IMR-90 (cell line): Measurements from ENCODE around the gene FER1L5. TPM values are rescaled to one million over a fixed set of nuclear protein-coding genes. Genes with fewer than 3 reads are reported as not detected.

ENCODE experiments used
- ATAC-seq: fragments of 200-7000 bp; cut with Tn5 transposase; 2 replicates; pipeline ENCODE4 v1.9.1; 2020; ENCODE audit warnings: low read depth, mild to moderate bottlenecking, moderate library complexity
- BruUV-seq: library from RNA; stranded (reverse); fragments of 400-500 nt; replicated peaks from 2 replicates; lab custom pipeline; 2021; lab: Mats Ljungman, UMichigan
- CTCF ChIA-PET: fragments of 300-600 bp; formaldehyde crosslinking; extraction: SDS; loops from one replicate; lab custom pipeline; 2021; ENCODE audit warnings: antibody characterized with exemption; lab: Yijun Ruan, JAX
- POLR2A ChIA-PET: fragments of 300-600 bp; sonication (Branson Sonifier 250); formaldehyde crosslinking; loops from one replicate; lab custom pipeline; 2022; ENCODE audit warnings: antibody characterized with exemption; ENCODE audit not compliant: unreplicated experiment; lab: Charles Lee
- DNase-seq: peaks from one replicate; pipeline ENCODE4 v3.0.0; 2013
- H2AFZ ChIP-seq: replicated peaks from 2 replicates; pipeline ENCODE3; 2013; ENCODE audit warnings: low read length, mild to moderate bottlenecking; ENCODE audit not compliant: poor library complexity
- H2AK5ac ChIP-seq: 2 replicates; pipeline ENCODE4 v1.6.1; 2013; ENCODE audit warnings: low read depth, low read length, inconsistent platforms
- H2AK9ac ChIP-seq: replicated peaks from 2 replicates; pipeline ENCODE3; 2013; ENCODE audit warnings: mild to moderate bottlenecking, low read depth, low read length, moderate library complexity; ENCODE audit not compliant: poor library complexity
- H2BK120ac ChIP-seq: 2 replicates; pipeline ENCODE4 v1.6.1; 2013; ENCODE audit warnings: low read depth, low read length, inconsistent platforms
- H2BK15ac ChIP-seq: 3 replicates; pipeline ENCODE4 v1.6.1; 2013; ENCODE audit warnings: low read depth, low read length, inconsistent platforms
- H2BK20ac ChIP-seq: 2 replicates; pipeline ENCODE4 v1.6.1; 2013; ENCODE audit warnings: low read depth, mild to moderate bottlenecking, inconsistent platforms, low read length, moderate library complexity
- H2BK5ac ChIP-seq: 2 replicates; pipeline ENCODE4 v1.6.1; 2013; ENCODE audit warnings: mild to moderate bottlenecking, low read depth, low read length, inconsistent platforms; ENCODE audit not compliant: poor library complexity, severe bottlenecking
- H3K14ac ChIP-seq: replicated peaks from 2 replicates; pipeline ENCODE4 v1.6.1; 2013; ENCODE audit warnings: low read depth, low read length, inconsistent platforms
- H3K18ac ChIP-seq: 2 replicates; pipeline ENCODE4 v1.6.1; 2013; ENCODE audit warnings: low read depth, low read length, control low read depth
- H3K23ac ChIP-seq: 2 replicates; pipeline ENCODE4 v1.6.1; 2013; ENCODE audit warnings: low read depth, low read length, inconsistent platforms
- H3K27ac ChIP-seq: 2 replicates; pipeline ENCODE4 v1.5.1; 2013; ENCODE audit warnings: mild to moderate bottlenecking, control low read depth, low read length; ENCODE audit not compliant: insufficient read depth
- H3K27me3 ChIP-seq: 2 replicates; pipeline ENCODE4 v1.6.1; 2013; ENCODE audit warnings: low read length; ENCODE audit not compliant: control insufficient read depth, insufficient read depth
- H3K36me3 ChIP-seq: 2 replicates; pipeline ENCODE4 v1.6.1; 2013; ENCODE audit warnings: low read length, mixed read lengths; ENCODE audit not compliant: control insufficient read depth, insufficient read depth
- H3K4ac ChIP-seq: 2 replicates; pipeline ENCODE4 v1.6.1; 2013; ENCODE audit warnings: low read depth, low read length, inconsistent platforms
- H3K4me1 ChIP-seq: 2 replicates; pipeline ENCODE4 v1.6.1; 2013; ENCODE audit warnings: low read length, mixed read lengths; ENCODE audit not compliant: control insufficient read depth, insufficient read depth
- H3K4me2 ChIP-seq: 2 replicates; pipeline ENCODE4 v1.6.1; 2013; ENCODE audit warnings: low read depth, mild to moderate bottlenecking, control low read depth, low read length, moderate library complexity
- H3K4me3 ChIP-seq: 2 replicates; pipeline ENCODE4 v1.5.1; 2013; ENCODE audit warnings: low read depth, mild to moderate bottlenecking, control low read depth, low read length, moderate library complexity; ENCODE audit not compliant: insufficient read depth
- H3K56ac ChIP-seq: 2 replicates; pipeline ENCODE4 v1.6.1; 2013; ENCODE audit warnings: low read length, inconsistent platforms; ENCODE audit not compliant: insufficient read depth; ENCODE audit errors: extremely low read depth
- H3K79me1 ChIP-seq, 2 experiments: 2 replicates each; pipeline ENCODE4 v1.6.1; 2013; ENCODE audit warnings: low read length in 2 of 2, inconsistent platforms in 1 of 2, low read depth in 1 of 2
- H3K9ac ChIP-seq: 2 replicates; pipeline ENCODE4 v1.6.1; 2013; ENCODE audit warnings: low read depth, low read length, control low read depth
- H3K9me1 ChIP-seq: 2 replicates; pipeline ENCODE4 v1.6.1; 2013; ENCODE audit warnings: low read length, inconsistent platforms; ENCODE audit not compliant: insufficient read depth
- H3K9me3 ChIP-seq: 2 replicates; pipeline ENCODE4 v1.6.1; 2013; ENCODE audit warnings: low read length; ENCODE audit not compliant: control insufficient read depth, insufficient read depth
- H4K20me1 ChIP-seq: 2 replicates; pipeline ENCODE4 v1.6.1; 2013; ENCODE audit warnings: low read length, inconsistent platforms; ENCODE audit not compliant: insufficient read depth
- H4K5ac ChIP-seq: 2 replicates; pipeline ENCODE4 v1.6.1; 2013; ENCODE audit warnings: mild to moderate bottlenecking, low read depth, low read length, control low read depth
- H4K8ac ChIP-seq, 2 experiments: 2 replicates each; pipeline ENCODE4 v1.6.1; 2013; ENCODE audit warnings: low read depth in 2 of 2, low read length in 2 of 2, control low read depth in 1 of 2, inconsistent platforms in 1 of 2
- H4K91ac ChIP-seq: 2 replicates; pipeline ENCODE4 v1.6.1; 2013; ENCODE audit warnings: low read depth, low read length, inconsistent platforms; ENCODE audit not compliant: insufficient read depth
- BHLHE40 ChIP-seq: fragments of 150-350 bp; IDR thresholded peaks from 2 replicates; pipeline ENCODE4 v1.6.1; 2016; ENCODE audit warnings: mild to moderate bottlenecking, low read depth, low read length
- CEBPB ChIP-seq: IDR thresholded peaks from 2 replicates; pipeline ENCODE4 v1.6.1; 2012; ENCODE audit warnings: low read depth, low read length, improper control_type of control experiment
- CHD1 ChIP-seq: IDR thresholded peaks from 2 replicates; pipeline ENCODE4 v1.6.1; 2012; ENCODE audit warnings: low read depth, low read length, improper control_type of control experiment
- FOS ChIP-seq: fragments of 150-350 bp; IDR thresholded peaks from 2 replicates; pipeline ENCODE4 v1.6.1; 2016; ENCODE audit warnings: low read depth, low read length
- MAFK ChIP-seq: IDR thresholded peaks from 2 replicates; pipeline ENCODE4 v1.6.1; 2012; ENCODE audit warnings: low read depth, low read length, improper control_type of control experiment
- MAZ ChIP-seq: IDR thresholded peaks from 2 replicates; pipeline ENCODE4 v1.6.1; 2012; ENCODE audit warnings: low read depth, mild to moderate bottlenecking, low read length, improper control_type of control experiment, moderate library complexity, borderline replicate concordance
- MXI1 ChIP-seq: IDR thresholded peaks from 2 replicates; pipeline ENCODE4 v1.6.1; 2012; ENCODE audit warnings: low read depth, mild to moderate bottlenecking, low read length, moderate library complexity, borderline replicate concordance
- NFE2L2 ChIP-seq: fragments of 150-350 bp; IDR thresholded peaks from 2 replicates; pipeline ENCODE4 v1.6.1; 2016; ENCODE audit warnings: low read depth, mild to moderate bottlenecking, low read length
- POLR2A ChIP-seq: IDR thresholded peaks from 2 replicates; pipeline ENCODE4 v1.6.1; 2012; ENCODE audit warnings: mild to moderate bottlenecking, low read depth, low read length
- RAD21 ChIP-seq: IDR thresholded peaks from 2 replicates; pipeline ENCODE4 v1.6.1; 2012; ENCODE audit warnings: low read length, improper control_type of control experiment
- RCOR1 ChIP-seq: IDR thresholded peaks from 2 replicates; pipeline ENCODE4 v1.6.1; 2012; ENCODE audit warnings: mild to moderate bottlenecking, low read length, improper control_type of control experiment; ENCODE audit not compliant: insufficient replicate concordance
- RFX5 ChIP-seq: IDR thresholded peaks from 2 replicates; pipeline ENCODE4 v1.8.0; 2012; ENCODE audit warnings: low read depth, mild to moderate bottlenecking, low read length, moderate library complexity
- SMC3 ChIP-seq: fragments of 150-350 bp; IDR thresholded peaks from 2 replicates; pipeline ENCODE4 v1.6.1; 2016; ENCODE audit warnings: low read depth, mild to moderate bottlenecking, antibody characterized with exemption, low read length, moderate library complexity
- WGBS, 2 experiments: methylation state at CpG; one replicate each; pipeline versions ENCODE4 v1.1.5 to v1.1.7; 2013; ENCODE audit warnings: missing lambda C conversion rate in 2 of 2; ENCODE audit not compliant: insufficient read length in 1 of 2; ENCODE audit errors: extremely low coverage in 2 of 2; 5-methylcytosine and 5-hydroxymethylcytosine counted together
- dilution Hi-C: fragments of 300-500 bp; cut with HindIII; formaldehyde crosslinking; loops from one replicate; pipeline ENCODE4 v1.14.3; 2018; ENCODE audit warnings: low sequenced_read_pairs; ENCODE audit not compliant: unreplicated experiment
- in situ Hi-C: fragments of 300-500 bp; cut with MboI; formaldehyde crosslinking; loops from 3 replicates; pipeline ENCODE4 v1.14.3; 2019; ENCODE audit warnings: low sequenced_read_pairs, inconsistent platforms, mixed read lengths
- intact Hi-C: fragments of 100-400 bp; cut with micrococcal nuclease; formaldehyde crosslinking; loops from 2 replicates; pipeline ENCODE4 v1.10.0; 2022
- polyA plus RNA-seq, 3 experiments: library from polyadenylated mRNA; depleted of rRNA; stranded (reverse); fragments of >200 nt; gene quantifications; 2 replicates each; pipeline ENCODE4 v1.2.3, GENCODE V29; 2012; ENCODE audit warnings: low replicate concordance in 1 of 3
- total RNA-seq: library from RNA; depleted of rRNA; stranded (reverse); fragments of >200 nt; gene quantifications from 2 replicates; pipeline ENCODE4 v1.2.3, GENCODE V29; 2012
- TF ChIP-seq, protein P1 (sequence below): fragments of 150-350 bp; IDR thresholded peaks from 2 replicates; pipeline ENCODE4 v1.6.1; 2017; ENCODE audit warnings: mild to moderate bottlenecking, antibody characterized with exemption, low read length, low read depth
- TF ChIP-seq, protein P2 (sequence below): conservative IDR thresholded peaks from 2 replicates; pipeline ENCODE4 v1.5.1; 2012; ENCODE audit warnings: mild to moderate bottlenecking, low read depth, low read length, improper control_type of control experiment
- TF ChIP-seq, protein P3 (sequence below): fragments of 150-350 bp; IDR thresholded peaks from 2 replicates; pipeline ENCODE4 v1.6.1; 2016; ENCODE audit warnings: low read depth, mild to moderate bottlenecking, low read length, moderate library complexity, borderline replicate concordance

FER1L5 gene
- total and polyA plus RNA-seq, 2 of the 4 experiments (the other 2 are of a cell fraction) = 0.15 to 0.36 TPM

DNA sequence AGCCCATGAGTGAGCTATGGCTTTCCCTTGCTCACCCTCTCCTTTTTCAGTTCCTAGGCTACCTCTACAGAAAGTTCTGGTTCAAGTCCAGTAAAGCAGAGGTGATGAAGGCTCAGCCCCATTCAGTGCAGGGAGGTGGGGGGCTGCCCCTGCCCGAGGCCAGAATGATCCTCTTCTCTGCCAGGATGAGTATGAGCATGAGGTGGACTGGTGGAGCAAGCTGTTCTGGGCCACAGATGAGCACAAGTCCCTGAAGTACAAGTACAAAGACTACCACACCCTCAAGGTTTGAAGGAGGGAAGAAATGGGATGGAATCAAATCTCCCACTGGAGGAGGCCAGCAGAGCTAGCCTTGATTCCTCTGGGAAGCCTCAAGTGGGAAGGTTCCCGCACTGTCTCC lies 54.9 kb downstream of the FER1L5 start:
- dilution Hi-C loops (no loop called here), intact Hi-C loops (no loop called here), in situ Hi-C loops (no loop called here)
- ChIA-PET CTCF (no interaction called here), POLR2A (no interaction called here)
- Histone ChIP-seq H3K4ac (no peak overlapping the region), H3K27me3 (no peaks in the 10 kb centered on the region), H2AK9ac (no peak overlapping the region), H3K27ac (no peak overlapping the region), H3K36me3 (no peaks in the 10 kb centered on the region), H2BK120ac (no peak overlapping the region), H4K5ac (no peak overlapping the region), H3K23ac (no peak overlapping the region), H2BK20ac (no peak overlapping the region), H3K18ac (no peak overlapping the region), H4K20me1 (no peaks in the 10 kb centered on the region), H2AFZ (no peak overlapping the region), H4K91ac (no peak overlapping the region), H2BK5ac (no peak overlapping the region), H3K79me1 (no peaks in the 10 kb centered on the region), H3K4me3 (no peak overlapping the region), H3K9me3 (no peaks in the 10 kb centered on the region), H2AK5ac (no peak overlapping the region), H3K9me1 (0 out of 2 replicates have a peak, but pooled peaks cover 7% of the 10 kb centered on the region), H3K56ac (no peak overlapping the region), H2BK15ac (no peak overlapping the region), H3K14ac (no peak overlapping the region), H4K8ac (no peak overlapping the region), H3K9ac (no peak overlapping the region), H3K4me1 (no peaks in the 10 kb centered on the region), H3K4me2 (no peak overlapping the region)
- 83% methylated on average over 1 of the region's 2 CpGs; no CpG with 5 or more reads in 1 of the 2 experiments for WGBS, 2 experiments
- DNase-seq (no peak), ATAC-seq (no peak)
- BruUV-seq = no TSS peak
- TF ChIP-seq BHLHE40 (no peak), FOS (no peak), CEBPB (no peak), RAD21 (no peak), RFX5 (no peak), NFE2L2 (no peak), MAFK (no peak), MAZ (no peak), MXI1 (no peak), POLR2A (no peak), SMC3 (no peak), RCOR1 (no peak), CHD1 (no peak)
- TF ChIP-seq, protein P1, sequence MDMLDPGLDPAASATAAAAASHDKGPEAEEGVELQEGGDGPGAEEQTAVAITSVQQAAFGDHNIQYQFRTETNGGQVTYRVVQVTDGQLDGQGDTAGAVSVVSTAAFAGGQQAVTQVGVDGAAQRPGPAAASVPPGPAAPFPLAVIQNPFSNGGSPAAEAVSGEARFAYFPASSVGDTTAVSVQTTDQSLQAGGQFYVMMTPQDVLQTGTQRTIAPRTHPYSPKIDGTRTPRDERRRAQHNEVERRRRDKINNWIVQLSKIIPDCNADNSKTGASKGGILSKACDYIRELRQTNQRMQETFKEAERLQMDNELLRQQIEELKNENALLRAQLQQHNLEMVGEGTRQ = no peak
- TF ChIP-seq, protein P2, sequence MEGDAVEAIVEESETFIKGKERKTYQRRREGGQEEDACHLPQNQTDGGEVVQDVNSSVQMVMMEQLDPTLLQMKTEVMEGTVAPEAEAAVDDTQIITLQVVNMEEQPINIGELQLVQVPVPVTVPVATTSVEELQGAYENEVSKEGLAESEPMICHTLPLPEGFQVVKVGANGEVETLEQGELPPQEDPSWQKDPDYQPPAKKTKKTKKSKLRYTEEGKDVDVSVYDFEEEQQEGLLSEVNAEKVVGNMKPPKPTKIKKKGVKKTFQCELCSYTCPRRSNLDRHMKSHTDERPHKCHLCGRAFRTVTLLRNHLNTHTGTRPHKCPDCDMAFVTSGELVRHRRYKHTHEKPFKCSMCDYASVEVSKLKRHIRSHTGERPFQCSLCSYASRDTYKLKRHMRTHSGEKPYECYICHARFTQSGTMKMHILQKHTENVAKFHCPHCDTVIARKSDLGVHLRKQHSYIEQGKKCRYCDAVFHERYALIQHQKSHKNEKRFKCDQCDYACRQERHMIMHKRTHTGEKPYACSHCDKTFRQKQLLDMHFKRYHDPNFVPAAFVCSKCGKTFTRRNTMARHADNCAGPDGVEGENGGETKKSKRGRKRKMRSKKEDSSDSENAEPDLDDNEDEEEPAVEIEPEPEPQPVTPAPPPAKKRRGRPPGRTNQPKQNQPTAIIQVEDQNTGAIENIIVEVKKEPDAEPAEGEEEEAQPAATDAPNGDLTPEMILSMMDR = no peak
- TF ChIP-seq, protein P3, sequence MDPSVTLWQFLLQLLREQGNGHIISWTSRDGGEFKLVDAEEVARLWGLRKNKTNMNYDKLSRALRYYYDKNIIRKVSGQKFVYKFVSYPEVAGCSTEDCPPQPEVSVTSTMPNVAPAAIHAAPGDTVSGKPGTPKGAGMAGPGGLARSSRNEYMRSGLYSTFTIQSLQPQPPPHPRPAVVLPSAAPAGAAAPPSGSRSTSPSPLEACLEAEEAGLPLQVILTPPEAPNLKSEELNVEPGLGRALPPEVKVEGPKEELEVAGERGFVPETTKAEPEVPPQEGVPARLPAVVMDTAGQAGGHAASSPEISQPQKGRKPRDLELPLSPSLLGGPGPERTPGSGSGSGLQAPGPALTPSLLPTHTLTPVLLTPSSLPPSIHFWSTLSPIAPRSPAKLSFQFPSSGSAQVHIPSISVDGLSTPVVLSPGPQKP = no peak
